Frontal cortex (tissue), 4 donors: ENCODE results near the gene KBTBD13. TPM values are rescaled to one million over a fixed set of nuclear protein-coding genes. Genes with fewer than 3 reads are reported as not detected.

Experiments
- DNase-seq, 2 donors: peaks; one replicate each; pipeline ENCODE4 v3.0.0; 2012; ENCODE audit warnings: low spot score in 2 of 2
- FAIRE-seq: peaks from 2 replicates; lab custom pipeline; 2012; peaks lifted over from hg19 to GRCh38; lab: Jason Lieb, UNC
- total RNA-seq: library from RNA; depleted of rRNA; stranded (reverse); fragments of >200 nt; gene quantifications from one replicate; pipeline ENCODE4 v1.2.3, GENCODE V29; 2014
- donor health status: control.
- donor health status: control.
- donor health status: control.

Gene KBTBD13
- total RNA-seq, 1 donor from 2014 or later: not detected

DNA sequence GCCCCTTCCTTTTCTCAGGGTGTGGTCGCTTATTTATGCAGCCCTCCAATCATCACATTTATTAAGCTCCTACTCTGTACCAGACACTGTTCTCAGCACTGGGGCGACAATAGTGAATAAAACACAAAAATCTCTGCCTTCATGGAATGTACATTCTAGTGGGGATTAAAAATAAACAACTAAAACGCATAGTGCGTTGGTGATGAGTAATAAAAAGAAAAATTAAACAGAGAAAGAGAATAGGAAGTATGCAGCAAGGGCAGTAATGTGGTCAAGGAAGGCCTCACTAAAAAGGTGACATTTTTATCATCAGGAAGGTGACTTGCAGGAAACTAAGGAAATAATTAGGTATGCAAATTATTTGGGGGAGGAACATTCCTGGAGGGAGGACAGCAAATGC lies 26.3 kb upstream of the KBTBD13 start:
- FAIRE-seq: no peak
- DNase-seq: no peak

GRCh38 chr15:65051266-65051665 lies 25.3 kb upstream of the KBTBD13 start:
- DNase-seq (no peak), FAIRE-seq (no peak)

GRCh38 chr15:65052956-65053355 lies 23.6 kb upstream of the KBTBD13 start:
- DNase-seq (no peak), FAIRE-seq (no peak)

DNA sequence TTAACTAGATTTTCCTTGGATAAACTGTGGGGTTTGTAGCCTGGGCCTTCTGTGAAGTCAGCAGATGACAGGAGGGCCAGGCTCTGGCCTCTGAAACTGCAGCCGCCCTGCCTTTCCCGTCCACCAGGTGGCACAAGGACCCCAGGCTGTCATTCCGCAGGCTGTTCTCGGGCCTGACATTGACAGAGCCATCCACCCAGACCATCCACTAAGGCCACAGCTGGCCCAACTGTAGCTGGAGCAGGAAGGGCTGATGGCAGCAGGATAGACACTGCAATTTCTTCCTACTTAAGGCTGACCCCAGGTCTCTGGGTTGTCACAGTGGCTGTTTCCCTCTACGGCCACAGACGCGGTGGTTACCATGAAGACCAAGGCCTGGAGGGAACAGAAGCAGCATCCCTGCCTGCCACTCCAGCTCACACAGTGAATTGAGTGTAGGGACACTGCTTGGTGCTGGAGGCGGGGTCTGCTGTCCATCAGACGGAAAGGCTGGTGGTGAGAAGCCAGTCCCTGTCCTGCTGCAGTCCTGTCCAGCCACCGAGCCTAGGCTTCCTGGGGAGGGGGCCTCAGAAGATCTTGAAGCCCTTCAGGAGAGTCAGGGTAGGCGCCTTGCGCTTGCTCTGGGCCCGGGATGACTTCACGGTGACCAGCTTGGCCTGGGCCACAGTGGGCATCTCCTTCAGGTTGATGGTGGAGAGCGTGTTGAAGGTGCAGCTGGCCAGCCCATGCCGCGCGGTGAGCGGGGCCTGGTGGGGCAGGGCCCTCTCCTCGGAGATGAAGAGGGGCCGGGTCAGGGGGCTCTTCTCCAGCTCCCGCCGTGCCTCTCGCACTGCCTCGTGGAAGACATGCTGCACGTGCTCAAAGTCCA lies 22.0 kb upstream of the KBTBD13 start:
- peak; percentile 66 to 84 for DNase-seq
- no peak for FAIRE-seq

DNA sequence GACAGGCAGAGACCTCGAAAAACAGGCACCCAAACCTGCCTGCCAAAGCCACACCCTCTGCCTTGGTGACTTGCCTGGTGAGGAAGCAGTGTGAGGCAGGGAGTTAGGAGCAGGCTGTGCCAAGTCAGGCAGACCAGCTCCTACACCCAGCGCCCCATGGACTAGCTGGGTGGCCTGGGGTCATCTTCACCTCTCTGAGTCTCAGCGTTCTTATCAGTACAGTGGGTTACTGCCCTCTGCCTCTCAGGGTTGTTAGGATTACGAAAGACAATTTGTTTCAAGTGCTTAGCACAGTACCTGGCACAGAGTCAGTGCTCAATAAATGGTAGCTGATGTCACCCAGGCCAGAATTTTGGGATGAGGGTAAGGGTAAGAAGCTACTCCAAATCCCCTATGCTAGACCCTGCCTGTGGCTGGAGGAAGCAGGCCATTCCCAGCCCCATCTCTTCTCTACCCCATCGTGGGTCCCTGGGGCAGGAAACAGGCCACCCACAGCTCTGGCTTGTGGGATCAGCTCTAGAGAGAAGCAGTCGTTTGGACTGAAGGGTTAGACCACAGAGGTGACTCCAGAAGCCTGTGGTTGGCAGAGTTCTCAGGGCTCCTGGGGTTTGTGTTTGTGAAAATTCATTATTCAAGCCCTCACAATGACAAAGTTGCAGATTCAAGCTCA lies 21.2 kb upstream of the KBTBD13 start:
- no peak for DNase-seq

DNA sequence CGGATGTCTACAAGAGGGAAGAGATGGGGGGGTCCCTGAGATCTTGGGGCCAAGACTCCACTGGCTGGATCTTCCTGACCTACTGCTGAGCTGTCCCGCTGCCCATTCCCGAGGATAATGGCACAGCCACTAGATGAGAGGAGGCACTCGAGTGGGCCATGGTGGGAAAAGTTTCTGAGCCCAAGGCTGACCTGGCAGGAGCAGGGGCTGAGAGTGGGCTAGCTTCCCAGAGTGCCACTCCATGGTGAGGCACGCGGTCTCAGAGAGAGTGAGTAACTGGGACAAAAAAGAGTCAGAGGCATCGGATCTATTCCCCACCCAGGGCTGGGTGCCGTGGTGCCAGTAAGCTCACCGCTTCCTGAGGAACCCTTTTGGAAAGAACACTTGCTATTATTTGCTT lies 20.4 kb upstream of the KBTBD13 start:
- no peak for FAIRE-seq
- DNase-seq: no peak

More for the DNA sequence above, 21.2 kb upstream of the KBTBD13 start:
- no peak for FAIRE-seq

- DNase-seq: no peak
Measured at GRCh38 chr15:65056868-65057548, 19.5 kb upstream of the KBTBD13 start.

DNA sequence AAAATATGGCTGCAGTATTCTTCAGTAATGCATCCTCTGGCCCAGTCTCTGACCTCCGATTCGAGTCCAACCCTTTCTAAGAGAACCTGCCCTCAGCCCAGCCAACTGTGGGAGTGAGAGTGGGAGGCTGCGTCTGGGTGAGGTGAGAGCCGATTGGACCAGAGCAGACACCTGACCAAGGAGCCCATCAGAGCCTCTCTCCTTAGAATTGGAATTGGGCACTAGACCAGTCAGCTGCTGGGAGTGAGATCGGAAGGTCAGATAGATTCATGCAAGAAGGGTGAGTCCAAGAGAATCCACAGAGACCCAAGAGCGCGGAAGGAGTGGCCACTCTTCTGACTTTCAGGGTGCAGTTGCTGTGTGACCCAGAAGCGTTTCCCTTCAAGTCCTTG lies 19.0 kb upstream of the KBTBD13 start:
- FAIRE-seq: no peak
- DNase-seq: no peak

More at GRCh38 chr15:65056868-65057548, 19.5 kb upstream of the KBTBD13 start:
- FAIRE-seq: no peak

- FAIRE-seq: no peak
- DNase-seq: peak in 1 of 2 donors; percentile 32
Measured at GRCh38 chr15:65058394-65059368, 17.9 kb upstream of the KBTBD13 start.

GRCh38 chr15:65059369-65059750 lies 17.2 kb upstream of the KBTBD13 start:
- DNase-seq (no peak), FAIRE-seq (no peak)

- FAIRE-seq: no peak
- DNase-seq: peak in 1 of 2 donors; percentile 11
Measured at GRCh38 chr15:65059931-65060596, 16.5 kb upstream of the KBTBD13 start.

DNA sequence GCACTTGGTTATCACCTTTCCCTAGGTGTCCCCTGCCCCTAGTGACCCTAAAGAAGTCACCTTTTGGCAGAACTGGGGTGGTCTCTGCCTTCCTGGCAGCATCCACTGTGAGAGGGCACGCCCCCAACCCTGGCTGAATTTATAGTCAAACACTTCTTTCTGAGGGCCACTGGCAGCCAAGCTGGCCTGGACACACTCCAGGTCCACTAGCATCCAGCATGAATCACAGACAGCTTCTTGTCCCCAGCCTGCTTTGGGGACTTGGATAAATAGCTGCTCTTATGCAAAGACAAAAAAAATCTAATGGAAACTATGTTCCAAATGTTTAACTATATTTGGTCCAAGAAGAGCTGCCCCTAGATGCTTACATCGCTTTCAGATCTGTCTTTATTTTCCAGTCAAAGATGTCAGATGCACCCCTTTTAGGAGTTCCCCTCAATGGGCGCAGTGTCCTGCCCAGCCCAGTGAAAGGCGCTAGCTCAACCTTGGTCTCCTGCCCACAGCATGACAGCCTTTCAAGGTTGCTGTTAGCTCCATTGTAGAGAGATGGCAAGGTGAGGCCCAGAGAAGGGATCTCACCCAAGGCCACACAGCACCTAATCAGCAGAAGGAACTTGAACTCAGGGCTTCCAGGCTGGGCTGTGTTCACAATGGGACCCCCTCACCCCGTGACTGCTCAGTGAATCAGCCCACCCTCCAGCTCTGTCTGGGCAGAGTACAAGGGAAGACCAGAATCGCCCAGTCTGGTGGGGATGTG lies 15.7 kb upstream of the KBTBD13 start:
- no peak for FAIRE-seq
- peak; percentile 55 to 63 for DNase-seq

GRCh38 chr15:65062061-65062460 lies 14.5 kb upstream of the KBTBD13 start:
- DNase-seq (no peak), FAIRE-seq (no peak)

DNA sequence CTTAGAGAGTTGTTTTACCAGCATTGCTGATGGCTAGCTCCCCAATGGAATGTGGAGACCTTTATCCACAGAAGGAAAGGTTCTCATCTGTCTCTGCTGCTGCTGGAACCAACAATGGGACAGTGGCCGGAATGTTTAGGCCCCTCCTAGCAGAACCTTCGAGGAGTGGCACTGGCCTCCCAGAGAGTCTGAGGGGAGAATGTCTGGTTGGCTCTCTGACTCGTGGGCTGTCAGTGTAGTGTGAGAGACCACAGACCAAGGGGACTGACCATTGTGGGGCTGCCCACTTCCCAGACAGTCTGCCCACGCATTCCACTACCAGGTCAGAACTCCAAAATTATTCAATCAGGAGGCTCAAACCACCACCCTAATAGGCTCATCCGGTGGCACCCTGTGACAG lies 13.8 kb upstream of the KBTBD13 start:
- no peak for DNase-seq
- FAIRE-seq: no peak

DNA sequence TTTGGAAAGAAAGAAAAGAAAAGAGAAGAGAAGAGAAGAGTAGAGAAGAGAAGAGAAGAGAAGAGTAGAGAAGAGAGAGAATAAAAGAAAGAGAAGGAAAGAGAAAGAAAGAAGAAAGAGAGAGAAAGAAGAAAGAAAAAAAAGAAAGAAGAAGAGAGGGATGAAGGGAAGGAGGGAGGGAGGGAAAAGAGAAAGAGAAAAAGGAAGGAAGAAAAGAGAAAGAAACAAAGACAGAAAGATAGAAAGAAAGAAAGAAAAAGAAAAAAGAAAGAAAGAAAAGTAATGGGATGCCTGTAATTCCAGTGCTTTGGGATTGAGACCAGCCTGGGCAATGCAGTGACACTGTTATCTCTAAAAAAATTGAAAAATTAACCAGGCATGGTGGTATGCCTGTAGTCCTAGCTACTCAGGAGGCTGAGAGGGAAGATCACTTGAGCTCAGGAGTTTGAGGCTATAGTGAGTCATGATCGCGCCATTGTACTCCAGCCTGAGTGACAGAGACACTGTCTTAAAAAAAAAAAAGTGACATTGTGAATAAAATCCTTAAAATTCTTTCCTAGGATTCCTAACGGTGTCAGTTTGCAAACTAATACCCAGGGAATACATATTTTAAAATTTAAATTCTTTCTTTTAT lies 10.4 kb upstream of the KBTBD13 start:
- DNase-seq (no peak), FAIRE-seq (no peak)

GRCh38 chr15:65066635-65067316 lies 9.8 kb upstream of the KBTBD13 start:
- FAIRE-seq (no peak), DNase-seq (no peak)

- DNase-seq (no peak), FAIRE-seq (no peak)
Measured at GRCh38 chr15:65067317-65067644, 9.3 kb upstream of the KBTBD13 start.
